T-helper 2 cell treated with Interferon-gamma antibody and Interleukin-4, amounts not matched to agents 5 μg/mL and 100 μg/mL, for 36 hours (primary cell): ENCODE results near the gene TPM4.
A peak's percentile ranks its signal among the peaks of the same experiment; 100 is the strongest.

ENCODE experiments used
- DNase-seq: peaks from one replicate; pipeline ENCODE4 v3.0.0; 2021; ENCODE audit warnings: low spot score
- H3K27ac Mint-ChIP-seq: one replicate; pipeline ENCODE4 v1.8.0; 2021; ENCODE audit warnings: mild to moderate bottlenecking, mixed read lengths
- H3K27me3 Mint-ChIP-seq: one replicate; pipeline ENCODE4 v1.8.0; 2021; ENCODE audit warnings: low read depth, mixed read lengths
- H3K36me3 Mint-ChIP-seq: one replicate; pipeline ENCODE4 v1.8.0; 2021; ENCODE audit warnings: low read depth, mixed read lengths
- H3K4me1 Mint-ChIP-seq: one replicate; pipeline ENCODE4 v1.8.0; 2021; ENCODE audit warnings: low read depth, mixed read lengths
- H3K4me3 Mint-ChIP-seq: one replicate; pipeline ENCODE4 v1.8.0; 2022; ENCODE audit warnings: mild to moderate bottlenecking, moderate library complexity, mixed read lengths
- H3K9me3 Mint-ChIP-seq: one replicate; pipeline ENCODE4 v1.8.0; 2021; ENCODE audit warnings: mixed read lengths

TPM4 gene

GRCh38 chr19:16036941-16037340, 39.4 kb upstream of the TPM4 start:
- H3K27me3 Mint-ChIP-seq = no peaks in the 10 kb centered on the region
- no peak overlapping the region for H3K4me3 Mint-ChIP-seq
- DNase-seq = no peak
- H3K9me3 Mint-ChIP-seq = no peaks in the 10 kb centered on the region
- no peak overlapping the region for H3K27ac Mint-ChIP-seq
- peaks cover 7% of the 10 kb centered on the region for H3K4me1 Mint-ChIP-seq
- H3K36me3 Mint-ChIP-seq = no peaks in the 10 kb centered on the region

- Mint-ChIP-seq H3K4me1 (peaks cover 7% of the 10 kb centered on the region), H3K9me3 (no peaks in the 10 kb centered on the region), H3K27ac (no peak overlapping the region), H3K36me3 (no peaks in the 10 kb centered on the region), H3K27me3 (peaks cover 3% of the 10 kb centered on the region), H3K4me3 (no peak overlapping the region)
- no peak for DNase-seq
Observed at GRCh38 chr19:16037424-16038195, 38.7 kb upstream of the TPM4 start.

GRCh38 chr19:16038196-16038695, 38.0 kb upstream of the TPM4 start:
- Mint-ChIP-seq H3K36me3 (no peaks in the 10 kb centered on the region), H3K27ac (no peak overlapping the region), H3K4me1 (peaks cover 7% of the 10 kb centered on the region), H3K9me3 (no peaks in the 10 kb centered on the region), H3K4me3 (no peak overlapping the region), H3K27me3 (peaks cover 8% of the 10 kb centered on the region)
- no peak for DNase-seq

- H3K27ac Mint-ChIP-seq = no peak overlapping the region
- H3K4me1 Mint-ChIP-seq = peaks cover 7% of the 10 kb centered on the region
- H3K36me3 Mint-ChIP-seq = no peaks in the 10 kb centered on the region
- no peaks in the 10 kb centered on the region for H3K9me3 Mint-ChIP-seq
- H3K4me3 Mint-ChIP-seq = no peak overlapping the region
- H3K27me3 Mint-ChIP-seq = peaks cover 11% of the 10 kb centered on the region
- DNase-seq = no peak
Observed at GRCh38 chr19:16039081-16039480, 37.2 kb upstream of the TPM4 start.

GRCh38 chr19:16039545-16039944, 36.8 kb upstream of the TPM4 start:
- DNase-seq = no peak
- Mint-ChIP-seq H3K4me1 (peaks cover 7% of the 10 kb centered on the region), H3K27ac (no peak overlapping the region), H3K4me3 (no peak overlapping the region), H3K27me3 (peaks cover 11% of the 10 kb centered on the region), H3K36me3 (no peaks in the 10 kb centered on the region), H3K9me3 (no peaks in the 10 kb centered on the region)

- H3K9me3 Mint-ChIP-seq = no peaks in the 10 kb centered on the region
- H3K27ac Mint-ChIP-seq = no peak overlapping the region
- no peaks in the 10 kb centered on the region for H3K36me3 Mint-ChIP-seq
- H3K27me3 Mint-ChIP-seq = peaks cover 11% of the 10 kb centered on the region
- no peak for DNase-seq
- peaks cover 7% of the 10 kb centered on the region for H3K4me1 Mint-ChIP-seq
- no peak overlapping the region for H3K4me3 Mint-ChIP-seq
Observed at GRCh38 chr19:16040642-16041041, 35.7 kb upstream of the TPM4 start.

GRCh38 chr19:16041299-16041990, 34.9 kb upstream of the TPM4 start:
- peak; percentile 68 for DNase-seq
- Mint-ChIP-seq H3K4me3 (peak overlapping the region; percentile 67), H3K36me3 (no peaks in the 10 kb centered on the region), H3K4me1 (peaks cover 7% of the 10 kb centered on the region), H3K27me3 (peaks cover 11% of the 10 kb centered on the region), H3K9me3 (no peaks in the 10 kb centered on the region), H3K27ac (no peak overlapping the region)

GRCh38 chr19:16041991-16042386, 34.3 kb upstream of the TPM4 start:
- DNase-seq = no peak
- Mint-ChIP-seq H3K9me3 (no peaks in the 10 kb centered on the region), H3K27ac (no peak overlapping the region), H3K4me3 (no peak overlapping the region), H3K4me1 (peaks cover 7% of the 10 kb centered on the region), H3K36me3 (no peaks in the 10 kb centered on the region), H3K27me3 (peaks cover 11% of the 10 kb centered on the region)

GRCh38 chr19:16042533-16043085, 33.7 kb upstream of the TPM4 start:
- no peaks in the 10 kb centered on the region for H3K36me3 Mint-ChIP-seq
- no peaks in the 10 kb centered on the region for H3K9me3 Mint-ChIP-seq
- peaks cover 11% of the 10 kb centered on the region for H3K27me3 Mint-ChIP-seq
- no peak overlapping the region for H3K4me3 Mint-ChIP-seq
- H3K4me1 Mint-ChIP-seq = peaks cover 7% of the 10 kb centered on the region
- H3K27ac Mint-ChIP-seq = no peak overlapping the region
- no peak for DNase-seq

GRCh38 chr19:16043156-16043757, 33.0 kb upstream of the TPM4 start:
- Mint-ChIP-seq H3K27ac (no peak overlapping the region), H3K4me1 (peaks cover 7% of the 10 kb centered on the region), H3K9me3 (no peaks in the 10 kb centered on the region), H3K4me3 (no peak overlapping the region), H3K36me3 (no peaks in the 10 kb centered on the region), H3K27me3 (peaks cover 11% of the 10 kb centered on the region)
- DNase-seq = no peak

- Mint-ChIP-seq H3K9me3 (no peaks in the 10 kb centered on the region), H3K36me3 (no peaks in the 10 kb centered on the region), H3K27ac (no peak overlapping the region), H3K4me1 (peaks cover 7% of the 10 kb centered on the region), H3K27me3 (peaks cover 11% of the 10 kb centered on the region), H3K4me3 (no peak overlapping the region)
- DNase-seq = no peak
Observed at GRCh38 chr19:16044746-16045145, 31.5 kb upstream of the TPM4 start.

- Mint-ChIP-seq H3K4me3 (no peak overlapping the region), H3K4me1 (peaks cover 7% of the 10 kb centered on the region), H3K27me3 (peaks cover 12% of the 10 kb centered on the region), H3K9me3 (no peaks in the 10 kb centered on the region), H3K36me3 (no peaks in the 10 kb centered on the region), H3K27ac (no peak overlapping the region)
- no peak for DNase-seq
Observed at GRCh38 chr19:16045171-16045570, 31.1 kb upstream of the TPM4 start.

GRCh38 chr19:16045893-16046292, 30.4 kb upstream of the TPM4 start:
- Mint-ChIP-seq H3K4me3 (no peak overlapping the region), H3K9me3 (no peaks in the 10 kb centered on the region), H3K4me1 (peaks cover 7% of the 10 kb centered on the region), H3K27ac (no peak overlapping the region), H3K27me3 (peaks cover 13% of the 10 kb centered on the region), H3K36me3 (no peaks in the 10 kb centered on the region)
- no peak for DNase-seq

- Mint-ChIP-seq H3K4me3 (no peak overlapping the region), H3K9me3 (no peaks in the 10 kb centered on the region)
Observed at GRCh38 chr19:16048583-16048982, 27.7 kb upstream of the TPM4 start.

More at GRCh38 chr19:16048583-16048982, 27.7 kb upstream of the TPM4 start:
- no peak for DNase-seq
- H3K27ac Mint-ChIP-seq = no peak overlapping the region
- H3K4me1 Mint-ChIP-seq = peaks cover 4% of the 10 kb centered on the region
- no peaks in the 10 kb centered on the region for H3K36me3 Mint-ChIP-seq
- peaks cover 7% of the 10 kb centered on the region for H3K27me3 Mint-ChIP-seq
